ENCODE results near the gene PHKG2.
A peak's percentile ranks its signal among the peaks of the same experiment; 100 is the strongest.
"Not testable (repeated sequence)": the region's sequence is repeated elsewhere in the genome, so short reads cannot be mapped to it uniquely, and the experiment has no call there.

PHKG2 gene

GRCh38 chr16:30747799-30748633 lies at the start of gene PHKG2:
Gene PHKG2, plus strand, starts transcription at chr16:30748425. Its CDS starts 396 bp downstream, at chr16:30748821.
- peak; percentile 87 to 95 (median 90) for DNase-seq

GRCh38 chr16:30698816-30699614 lies 49.2 kb upstream of the PHKG2 start, which contains the start of gene SRCAP:
Gene SRCAP, plus strand, starts transcription at chr16:30699171. Its CDS starts 1,654 bp downstream, at chr16:30700825.
- peak; percentile 69 to 86 (median 80) for DNase-seq

- DNase-seq, result peak in 1 of 6 experiments; percentile 48
Observed at GRCh38 chr16:30699615-30700099, 48.6 kb upstream of the PHKG2 start.

- DNase-seq, result no peak
Observed at GRCh38 chr16:30700491-30700890, 47.7 kb upstream of the PHKG2 start.

GRCh38 chr16:30700971-30701370 lies 47.3 kb upstream of the PHKG2 start:
- DNase-seq, result no peak

- DNase-seq, result not testable (repeated sequence)
Observed at GRCh38 chr16:30703071-30703470, 45.2 kb upstream of the PHKG2 start.

GRCh38 chr16:30703971-30704370 lies 44.3 kb upstream of the PHKG2 start:
- DNase-seq, result no peak

GRCh38 chr16:30706046-30706445 lies 42.2 kb upstream of the PHKG2 start:
- no peak for DNase-seq

- DNase-seq, result no peak
Observed at GRCh38 chr16:30710971-30711370, 37.3 kb upstream of the PHKG2 start.

GRCh38 chr16:30711712-30712111 lies 36.5 kb upstream of the PHKG2 start:
- DNase-seq, result no peak

- DNase-seq, result peak in 3 of 6 experiments; percentile 8 to 23 (median 12)
Observed at GRCh38 chr16:30715750-30716445, 32.3 kb upstream of the PHKG2 start.

- no peak for DNase-seq
Observed at GRCh38 chr16:30720086-30720485, 28.1 kb upstream of the PHKG2 start.

- DNase-seq, result no peak
Observed at GRCh38 chr16:30720694-30721093, 27.5 kb upstream of the PHKG2 start.

GRCh38 chr16:30721167-30721566 lies 27.1 kb upstream of the PHKG2 start:
- DNase-seq, result no peak

- DNase-seq, result no peak
Observed at GRCh38 chr16:30721606-30722005, 26.6 kb upstream of the PHKG2 start.

- DNase-seq, result no peak
Observed at GRCh38 chr16:30722443-30722842, 25.8 kb upstream of the PHKG2 start.

- DNase-seq, result no peak
Observed at GRCh38 chr16:30722916-30723315, 25.3 kb upstream of the PHKG2 start.

GRCh38 chr16:30723725-30724355 lies 24.4 kb upstream of the PHKG2 start:
- DNase-seq, result no peak

GRCh38 chr16:30724641-30725417 lies 23.4 kb upstream of the PHKG2 start:
- DNase-seq, result no peak

GRCh38 chr16:30725418-30725792 lies 22.8 kb upstream of the PHKG2 start:
- DNase-seq, result no peak

GRCh38 chr16:30728321-30728720 lies 19.9 kb upstream of the PHKG2 start:
- DNase-seq, result no peak

All from stimulated activated naive CD4-positive, alpha-beta T cell (primary cell).